ENCODE results near the gene PDPN.
"Not testable (repeated sequence)": the region's sequence is repeated elsewhere in the genome, so short reads cannot be mapped to it uniquely, and the experiment has no call there.

PDPN gene

GRCh38 chr1:13583595-13583965 lies at the start of gene PDPN:
TSS of gene PDPN (plus strand) at chr1:13583832. CDS start at chr1:13584034, 202 bp downstream.
- DNase-seq (ENCODE audit: low read depth in 2 of 3, low spot score in 2 of 3): no peak

GRCh38 chr1:13535227-13535626 lies 48.4 kb upstream of the PDPN start:
- no peak for DNase-seq (ENCODE audit: low read depth in 2 of 3, low spot score in 2 of 3)

GRCh38 chr1:13536571-13536970 lies 47.1 kb upstream of the PDPN start:
- no peak for DNase-seq (ENCODE audit: low read depth in 2 of 3, low spot score in 2 of 3)

- no peak for DNase-seq (ENCODE audit: low read depth in 2 of 3, low spot score in 2 of 3)
Observed at GRCh38 chr1:13538832-13539231, 44.8 kb upstream of the PDPN start.

- no peak for DNase-seq (ENCODE audit: low read depth in 2 of 3, low spot score in 2 of 3)
Observed at GRCh38 chr1:13539683-13540082, 43.9 kb upstream of the PDPN start.

- no peak for DNase-seq (ENCODE audit: low read depth in 2 of 3, low spot score in 2 of 3)
Observed at GRCh38 chr1:13540866-13541265, 42.8 kb upstream of the PDPN start.

- no peak for DNase-seq (ENCODE audit: low read depth in 2 of 3, low spot score in 2 of 3)
Observed at GRCh38 chr1:13541435-13542215, 42.0 kb upstream of the PDPN start.

- DNase-seq (ENCODE audit: low read depth in 2 of 3, low spot score in 2 of 3): no peak
Observed at GRCh38 chr1:13543451-13544220, 40.0 kb upstream of the PDPN start.

- DNase-seq (ENCODE audit: low read depth in 2 of 3, low spot score in 2 of 3): no peak
Observed at GRCh38 chr1:13544221-13544556, 39.4 kb upstream of the PDPN start.

GRCh38 chr1:13546791-13547190 lies 36.8 kb upstream of the PDPN start:
- DNase-seq (ENCODE audit: low read depth in 2 of 3, low spot score in 2 of 3): no peak

GRCh38 chr1:13548281-13548680 lies 35.4 kb upstream of the PDPN start:
- no peak for DNase-seq (ENCODE audit: low read depth in 2 of 3, low spot score in 2 of 3)

GRCh38 chr1:13549021-13549420 lies 34.6 kb upstream of the PDPN start:
- DNase-seq (ENCODE audit: low read depth in 2 of 3, low spot score in 2 of 3): no peak

GRCh38 chr1:13549521-13549920 lies 34.1 kb upstream of the PDPN start:
- no peak for DNase-seq (ENCODE audit: low read depth in 2 of 3, low spot score in 2 of 3)

- no peak for DNase-seq (ENCODE audit: low read depth in 2 of 3, low spot score in 2 of 3)
Observed at GRCh38 chr1:13550663-13551062, 33.0 kb upstream of the PDPN start.

GRCh38 chr1:13554798-13555197 lies 28.8 kb upstream of the PDPN start:
- DNase-seq (ENCODE audit: low read depth in 2 of 3, low spot score in 2 of 3): no peak

GRCh38 chr1:13556224-13556764 lies 27.3 kb upstream of the PDPN start:
- DNase-seq (ENCODE audit: low read depth in 2 of 3, low spot score in 2 of 3): no peak

- no peak for DNase-seq (ENCODE audit: low read depth in 2 of 3, low spot score in 2 of 3)
Observed at GRCh38 chr1:13560541-13560940, 23.1 kb upstream of the PDPN start.

GRCh38 chr1:13562981-13563380 lies 20.7 kb upstream of the PDPN start:
- DNase-seq (ENCODE audit: low read depth in 2 of 3, low spot score in 2 of 3): not testable (repeated sequence)

GRCh38 chr1:13564073-13564472 lies 19.6 kb upstream of the PDPN start:
- no peak for DNase-seq (ENCODE audit: low read depth in 2 of 3, low spot score in 2 of 3)

- not testable (repeated sequence) for DNase-seq (ENCODE audit: low read depth in 2 of 3, low spot score in 2 of 3)
Observed at GRCh38 chr1:13570435-13570834, 13.2 kb upstream of the PDPN start.

- no peak for DNase-seq (ENCODE audit: low read depth in 2 of 3, low spot score in 2 of 3)
Observed at GRCh38 chr1:13570924-13571323, 12.7 kb upstream of the PDPN start.

GRCh38 chr1:13573586-13573985 lies 10.0 kb upstream of the PDPN start:
- no peak for DNase-seq (ENCODE audit: low read depth in 2 of 3, low spot score in 2 of 3)

Data from activated CD8-positive, alpha-beta memory T cell treated with anti-CD3 and anti-CD28 coated beads for 48 hours (primary cell).